Fibroblast of villous mesenchyme (primary cell): ENCODE data around the gene CDH23. TPM values are rescaled to one million over a fixed set of nuclear protein-coding genes. Genes with fewer than 3 reads are reported as not detected.
A peak's percentile ranks its signal among the peaks of the same experiment; 100 is the strongest.

Experiments used
- DNase-seq: peaks from one replicate; pipeline ENCODE4 v3.0.0-alpha.2; 2010; ENCODE audit warnings: low read depth
- H3K4me3 ChIP-seq: 2 replicates; pipeline ENCODE4 v1.5.1; 2011; ENCODE audit warnings: low read depth, mild to moderate bottlenecking, low read length
- total RNA-seq: library from RNA; depleted of rRNA; stranded (reverse); fragments of >200 nt; gene quantifications from 2 replicates; pipeline ENCODE4 v1.2.3, GENCODE V29; 2012
- TF ChIP-seq, protein P1 (sequence below): IDR thresholded peaks from 2 replicates; pipeline ENCODE4 v1.5.1; 2012; ENCODE audit warnings: low read depth, mild to moderate bottlenecking, low read length; ENCODE audit not compliant: insufficient read depth

CDH23 gene
- total RNA-seq, 1 donor: under 0.01 TPM

GRCh38 chr10:71692598-71693306 is 296.0 kb downstream of the CDH23 start:
- TF ChIP-seq, protein P1, sequence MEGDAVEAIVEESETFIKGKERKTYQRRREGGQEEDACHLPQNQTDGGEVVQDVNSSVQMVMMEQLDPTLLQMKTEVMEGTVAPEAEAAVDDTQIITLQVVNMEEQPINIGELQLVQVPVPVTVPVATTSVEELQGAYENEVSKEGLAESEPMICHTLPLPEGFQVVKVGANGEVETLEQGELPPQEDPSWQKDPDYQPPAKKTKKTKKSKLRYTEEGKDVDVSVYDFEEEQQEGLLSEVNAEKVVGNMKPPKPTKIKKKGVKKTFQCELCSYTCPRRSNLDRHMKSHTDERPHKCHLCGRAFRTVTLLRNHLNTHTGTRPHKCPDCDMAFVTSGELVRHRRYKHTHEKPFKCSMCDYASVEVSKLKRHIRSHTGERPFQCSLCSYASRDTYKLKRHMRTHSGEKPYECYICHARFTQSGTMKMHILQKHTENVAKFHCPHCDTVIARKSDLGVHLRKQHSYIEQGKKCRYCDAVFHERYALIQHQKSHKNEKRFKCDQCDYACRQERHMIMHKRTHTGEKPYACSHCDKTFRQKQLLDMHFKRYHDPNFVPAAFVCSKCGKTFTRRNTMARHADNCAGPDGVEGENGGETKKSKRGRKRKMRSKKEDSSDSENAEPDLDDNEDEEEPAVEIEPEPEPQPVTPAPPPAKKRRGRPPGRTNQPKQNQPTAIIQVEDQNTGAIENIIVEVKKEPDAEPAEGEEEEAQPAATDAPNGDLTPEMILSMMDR: no peak
- no peak overlapping the region for H3K4me3 ChIP-seq
- no peak for DNase-seq

- H3K4me3 ChIP-seq: no peak overlapping the region
- no peak for DNase-seq
- TF ChIP-seq, protein P1: no peak
Observed at GRCh38 chr10:71693377-71693776, 296.7 kb downstream of the CDH23 start.

DNA sequence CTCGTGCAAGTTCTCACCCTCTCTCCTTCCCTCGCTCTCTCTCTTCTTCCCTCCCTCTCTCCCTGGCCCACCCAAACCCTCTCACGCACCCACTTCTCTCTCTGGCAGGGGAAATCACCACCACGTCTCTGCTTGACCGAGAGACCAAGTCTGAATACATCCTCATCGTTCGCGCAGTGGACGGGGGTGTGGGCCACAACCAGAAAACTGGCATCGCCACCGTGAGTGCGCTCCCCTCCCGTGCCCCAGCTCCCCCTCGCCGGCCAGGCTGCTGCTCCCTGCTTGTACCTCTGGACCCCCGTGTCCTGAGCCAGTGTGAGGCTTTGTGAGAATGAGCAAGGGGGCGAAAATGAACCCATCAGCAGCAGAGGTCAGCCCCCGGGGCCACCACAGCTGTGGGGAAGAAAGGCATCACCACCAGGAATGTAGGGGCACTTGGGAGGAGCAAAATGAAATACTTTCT is 297.4 kb downstream of the CDH23 start:
- H3K4me3 ChIP-seq: no peak overlapping the region
- TF ChIP-seq, protein P1: no peak

DNA sequence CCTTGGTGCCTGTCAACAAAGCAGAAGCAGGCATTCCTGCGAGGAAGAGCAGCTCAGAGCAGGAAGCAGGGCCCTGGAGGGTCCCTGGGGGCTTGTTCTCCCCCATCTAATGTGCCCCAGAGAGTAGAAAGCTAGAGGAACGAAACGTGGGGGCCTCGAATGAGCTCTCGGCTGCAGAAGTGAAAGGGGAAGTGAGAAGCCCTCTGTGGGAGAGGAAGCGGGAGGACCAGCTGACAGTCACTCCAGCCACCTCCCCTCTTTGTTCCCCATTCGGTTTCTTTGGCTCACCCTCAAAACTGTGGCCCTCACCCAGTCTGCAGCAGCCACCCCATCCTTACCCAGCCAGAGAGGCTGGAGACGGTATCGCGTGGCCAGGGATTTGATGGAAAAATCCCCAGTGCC is 297.8 kb downstream of the CDH23 start:
- TF ChIP-seq, protein P1: no peak
- no peak overlapping the region for H3K4me3 ChIP-seq
- DNase-seq: no peak

More for the DNA sequence above, 297.4 kb downstream of the CDH23 start:
- no peak for DNase-seq

DNA sequence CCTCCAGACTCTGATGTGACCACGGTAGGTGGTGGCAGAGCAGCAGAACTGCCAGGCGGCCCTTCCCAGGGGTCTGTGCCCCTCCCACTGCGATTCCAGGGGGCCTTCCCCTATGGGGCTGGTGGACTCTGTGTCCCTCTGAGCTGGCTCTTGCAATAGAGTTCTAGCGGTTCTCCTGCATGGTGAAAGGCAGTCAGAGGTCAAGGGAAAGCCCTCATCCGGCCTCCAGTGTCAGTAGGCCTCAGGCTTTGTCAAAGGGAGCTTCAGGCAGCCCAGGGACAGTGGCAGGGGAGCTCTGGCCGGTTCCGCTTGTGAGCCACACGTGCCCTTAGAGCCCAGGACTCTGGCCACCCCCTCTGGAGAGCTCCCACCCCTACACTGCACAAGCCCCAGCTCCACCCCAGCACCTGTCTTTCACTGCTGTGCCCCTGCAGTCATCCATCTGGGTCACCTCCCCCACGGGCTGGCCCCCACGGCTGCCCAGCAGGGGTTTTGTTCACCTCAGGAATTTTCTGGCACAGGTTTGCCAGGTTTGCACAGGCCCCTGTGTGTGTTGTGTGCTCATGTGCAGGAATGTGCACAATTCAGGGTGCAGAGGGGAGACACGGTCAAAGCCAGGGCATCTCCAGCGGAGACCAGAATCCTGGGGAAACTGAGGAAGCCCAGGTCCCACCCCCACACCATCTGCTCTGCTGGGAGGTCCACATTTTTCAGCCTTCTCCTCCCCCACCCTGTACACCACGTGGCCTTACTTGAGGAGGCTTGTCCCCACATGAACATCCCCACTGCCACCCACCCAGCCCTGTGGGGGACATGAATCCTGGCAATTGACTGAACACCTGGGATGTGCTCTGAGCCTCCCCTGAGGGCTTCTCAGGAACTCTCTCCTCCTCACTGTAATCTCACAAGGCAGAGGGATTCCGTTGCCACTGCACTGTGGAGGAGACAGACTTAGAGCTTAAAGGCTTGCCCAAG is 299.1 kb downstream of the CDH23 start:
- no peak for DNase-seq
- H3K4me3 ChIP-seq: no peak overlapping the region
- TF ChIP-seq, protein P1: no peak

- H3K4me3 ChIP-seq: no peak overlapping the region
- peak; percentile 16 for DNase-seq
- TF ChIP-seq, protein P1: peak; percentile 95
Observed at GRCh38 chr10:71696628-71697326, 300.1 kb downstream of the CDH23 start.
